Endometrial microvascular endothelial cells (primary cell): ENCODE results near the gene IQCH. TPM values are rescaled to one million over a fixed set of nuclear protein-coding genes. Genes with fewer than 3 reads are reported as not detected.
"Not testable (repeated sequence)": the region's sequence is repeated elsewhere in the genome, so short reads cannot be mapped to it uniquely, and the experiment has no call there.

Source experiments
- in situ Hi-C: cut with HindIII; loops from 2 replicates; pipeline ENCODE4 v1.10.0; 2017; ENCODE audit warnings: low sequenced_read_pairs, low pct_unique_long_range_greater_than_20kb; ENCODE audit errors: inconsistent ontology term
- total RNA-seq: library from RNA; depleted of rRNA; stranded (reverse); fragments of >200 nt; gene quantifications from one replicate; pipeline ENCODE4 v1.2.3, GENCODE V29; 2015; ENCODE audit errors: inconsistent ontology term

IQCH gene
- total RNA-seq, 1 donor from 2014 or later = 0.37 TPM

DNA sequence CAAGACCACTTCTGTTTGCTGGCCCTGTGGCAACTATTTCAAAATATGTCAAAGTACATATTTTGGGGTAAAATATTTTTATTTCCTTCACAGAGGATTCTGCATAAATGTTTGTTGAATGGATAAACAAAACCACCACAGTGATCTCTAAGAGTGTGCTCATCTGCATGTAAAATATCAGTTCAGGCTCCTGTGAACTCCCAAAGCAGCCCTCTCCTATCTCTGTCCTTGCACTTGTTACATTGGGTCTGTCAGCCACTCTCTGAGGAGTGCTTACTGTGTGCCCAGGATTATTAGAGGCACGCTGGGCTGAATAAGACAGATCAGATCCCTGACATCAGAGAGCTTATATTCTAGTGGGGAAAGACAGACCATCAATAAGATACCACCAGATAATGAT lies 27.1 kb downstream of the IQCH start:
- in situ Hi-C loops = no loop called here

GRCh38 chr15:67285625-67286024 lies 31.0 kb downstream of the IQCH start:
- in situ Hi-C loops = not testable (repeated sequence)

DNA sequence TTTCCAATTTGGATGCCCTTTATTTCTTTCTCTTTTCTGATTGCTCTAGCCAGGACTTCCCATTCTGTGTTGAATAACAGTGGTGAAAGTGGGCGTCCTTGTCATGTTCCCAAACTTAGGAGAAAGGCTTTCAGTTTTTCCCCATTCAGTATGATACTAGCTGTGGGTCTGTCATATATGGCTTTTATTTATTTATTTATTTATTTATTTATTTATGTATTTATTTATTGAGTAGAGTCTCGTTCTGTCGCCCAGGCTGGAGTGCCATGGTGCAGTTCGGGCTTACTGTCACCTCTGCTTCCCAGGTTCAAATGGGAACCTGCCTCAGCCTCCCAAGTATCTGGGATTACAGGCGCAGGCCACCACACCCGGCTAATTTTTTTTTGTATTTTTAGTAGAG lies 31.8 kb downstream of the IQCH start:
- in situ Hi-C loops = not testable (repeated sequence)

DNA sequence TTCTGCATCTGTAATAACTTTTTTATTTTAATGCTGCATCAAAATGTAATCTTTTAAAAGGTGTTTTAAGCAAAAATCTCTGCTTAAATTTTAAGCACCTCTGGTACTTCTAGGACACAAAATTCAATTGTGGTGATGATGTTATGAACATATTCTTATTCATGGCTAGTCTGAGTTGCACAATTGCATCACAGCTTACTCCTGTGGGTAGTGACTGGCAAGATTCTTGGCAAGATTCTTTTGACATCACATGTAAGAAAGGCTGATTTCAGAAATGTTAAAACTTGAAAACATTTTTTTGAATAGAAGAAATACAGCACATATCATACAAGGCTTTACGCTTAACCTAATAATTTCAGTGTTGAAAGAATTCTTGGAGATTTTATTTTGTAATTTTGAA lies 35.7 kb downstream of the IQCH start:
- in situ Hi-C loops = no loop called here

GRCh38 chr15:67296188-67296587 lies 41.6 kb downstream of the IQCH start:
- in situ Hi-C loops = no loop called here

DNA sequence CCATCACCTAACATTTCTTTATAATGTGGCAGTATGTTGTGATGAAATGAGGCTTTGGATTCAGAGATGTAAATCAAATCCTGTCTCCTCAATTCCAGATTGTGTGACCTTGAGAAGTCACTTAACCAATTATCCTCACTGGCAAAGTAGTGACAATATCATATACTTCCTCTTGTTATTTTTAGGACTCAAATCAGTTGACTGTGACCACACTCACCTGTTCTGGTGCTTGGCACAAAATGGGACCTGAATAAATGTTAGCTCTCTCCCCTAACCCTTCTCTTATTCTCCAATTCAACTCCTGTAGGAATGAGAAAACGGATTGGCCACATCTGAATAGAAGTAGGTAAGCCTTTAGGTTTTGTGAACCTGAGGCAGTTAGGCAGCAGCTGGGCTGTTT lies 42.1 kb downstream of the IQCH start:
- in situ Hi-C loops = no loop called here

- in situ Hi-C loops = loop anchor here (10.0 kb wide), 1 partner anchor 156 kb away; no protein-coding TSS in a partner anchor
Observed at GRCh38 chr15:67300266-67301025, 45.9 kb downstream of the IQCH start.

DNA sequence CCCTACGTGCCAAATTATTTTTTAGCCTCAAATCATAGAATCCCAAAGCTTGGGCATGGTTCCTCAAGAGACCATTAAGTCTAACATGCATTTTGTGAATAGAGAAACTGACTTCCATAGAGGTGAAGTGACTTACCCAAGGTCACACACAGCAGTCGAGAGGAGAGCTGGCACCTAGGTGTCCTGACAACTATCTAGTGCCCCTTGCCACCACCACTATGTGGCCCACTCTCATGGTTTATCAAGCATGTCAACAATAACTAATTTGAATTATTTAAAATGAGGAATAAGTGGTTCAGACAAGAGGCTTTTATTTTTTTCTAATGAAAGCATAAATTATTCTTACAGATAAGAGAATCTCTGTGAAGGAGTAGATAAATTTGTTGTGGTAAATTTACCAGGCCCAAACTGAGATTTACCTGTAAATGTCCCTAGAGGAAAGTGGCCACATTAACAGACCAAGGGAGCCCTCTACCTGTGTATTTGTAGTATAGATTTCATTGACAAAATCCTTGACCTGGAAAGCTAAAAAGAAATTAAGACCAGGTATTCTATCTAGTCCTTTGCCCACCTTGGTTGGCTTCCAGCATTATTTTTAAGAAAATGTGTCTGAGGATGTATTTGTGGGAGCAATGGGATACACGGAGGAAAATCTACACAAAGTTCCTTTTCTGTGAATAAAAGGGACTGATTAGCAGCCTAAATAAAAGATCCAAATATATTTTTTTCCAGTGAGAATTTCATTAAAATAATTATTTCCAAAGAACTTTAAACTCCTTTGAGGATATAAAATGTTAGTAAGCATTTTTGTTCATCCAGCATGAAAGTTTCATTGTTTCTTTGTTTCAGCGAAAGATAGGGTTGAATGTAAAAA lies 49.1 kb downstream of the IQCH start:
- in situ Hi-C loops = loop anchor here (10.0 kb wide), 1 partner anchor 159 kb away; no protein-coding TSS in a partner anchor

DNA sequence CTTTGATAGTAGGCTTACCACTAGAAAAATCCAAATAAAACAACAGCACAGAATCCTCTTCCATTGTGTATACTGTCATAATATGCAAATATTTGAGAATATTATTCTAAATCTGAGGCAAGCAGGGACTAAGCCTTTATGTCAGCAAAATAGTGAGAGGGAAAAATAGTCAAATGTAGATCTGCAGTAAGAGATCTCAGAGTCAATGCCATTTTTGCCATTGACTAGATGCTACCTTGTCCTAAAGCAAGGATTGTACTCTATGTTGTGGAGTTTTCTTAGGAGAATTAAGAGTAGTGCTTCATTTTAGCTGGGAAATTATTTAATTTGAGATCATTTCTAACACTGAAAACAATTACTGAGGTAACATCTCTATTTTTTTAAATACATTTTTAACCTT lies 50.2 kb downstream of the IQCH start:
- in situ Hi-C loops = loop anchor here (10.0 kb wide), 1 partner anchor 160 kb away; no protein-coding TSS in a partner anchor

DNA sequence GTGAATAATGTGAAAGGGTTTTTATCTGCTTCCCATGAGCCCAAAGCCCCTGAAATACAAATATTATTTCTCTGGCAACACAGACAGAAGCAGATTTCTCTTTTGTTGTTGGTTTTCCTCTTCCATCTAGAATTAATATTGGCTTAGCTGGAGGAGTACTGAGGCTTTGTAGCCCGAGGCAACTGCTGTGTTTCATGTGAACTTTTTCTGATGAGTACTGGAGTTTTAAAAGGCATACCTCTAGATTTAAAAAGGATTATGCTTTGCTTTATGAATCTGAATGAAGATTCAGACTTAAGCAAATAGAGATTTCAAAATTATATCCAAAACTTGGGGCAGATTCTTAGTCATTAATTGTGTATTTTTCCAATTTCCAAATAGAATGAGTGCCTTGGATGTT lies 50.9 kb downstream of the IQCH start:
- in situ Hi-C loops = loop anchor here (10.0 kb wide), 1 partner anchor 161 kb away; no protein-coding TSS in a partner anchor

GRCh38 chr15:67307156-67307555 lies 52.6 kb downstream of the IQCH start:
- in situ Hi-C loops = loop anchor here (10.0 kb wide), 1 partner anchor 162 kb away; no protein-coding TSS in a partner anchor

DNA sequence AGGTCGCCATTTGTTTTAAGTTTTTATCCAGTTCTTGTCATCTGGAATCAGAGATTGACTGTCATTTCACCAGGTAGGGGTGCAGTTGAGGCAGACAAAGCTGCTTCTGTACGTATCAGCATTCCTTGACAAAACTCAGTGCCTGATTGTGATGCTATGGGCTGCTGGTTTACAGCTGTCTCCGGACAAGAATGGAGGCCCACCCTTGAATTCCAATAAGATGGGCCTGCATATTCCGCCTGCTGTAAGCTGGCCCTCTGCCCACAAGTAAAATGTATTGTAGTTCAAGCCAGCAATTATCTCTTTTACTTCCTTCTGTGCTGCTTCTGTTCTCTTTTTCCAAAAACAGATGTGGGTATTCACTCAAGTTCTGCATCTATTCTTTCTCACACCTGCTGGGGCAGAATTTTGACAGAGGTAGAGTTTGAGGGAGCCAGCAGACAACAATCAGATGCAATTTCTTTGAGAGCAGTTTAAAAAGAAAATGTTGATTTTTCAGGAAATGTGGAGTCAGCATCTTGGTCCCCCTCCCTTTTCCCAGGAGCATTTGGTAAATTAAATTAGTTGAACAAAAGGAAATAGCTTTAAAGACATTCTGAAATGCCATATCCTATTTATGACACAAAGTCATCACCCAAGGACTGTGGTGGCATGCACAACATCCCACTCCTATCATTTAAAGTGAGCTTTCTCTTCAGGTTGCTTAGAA lies 53.5 kb downstream of the IQCH start:
- in situ Hi-C loops = loop anchor here (10.0 kb wide), 1 partner anchor 163 kb away; no protein-coding TSS in a partner anchor

GRCh38 chr15:67311731-67312130 lies 57.1 kb downstream of the IQCH start:
- in situ Hi-C loops = no loop called here

- in situ Hi-C loops = no loop called here
Observed at GRCh38 chr15:67319961-67320360, 65.4 kb downstream of the IQCH start.

DNA sequence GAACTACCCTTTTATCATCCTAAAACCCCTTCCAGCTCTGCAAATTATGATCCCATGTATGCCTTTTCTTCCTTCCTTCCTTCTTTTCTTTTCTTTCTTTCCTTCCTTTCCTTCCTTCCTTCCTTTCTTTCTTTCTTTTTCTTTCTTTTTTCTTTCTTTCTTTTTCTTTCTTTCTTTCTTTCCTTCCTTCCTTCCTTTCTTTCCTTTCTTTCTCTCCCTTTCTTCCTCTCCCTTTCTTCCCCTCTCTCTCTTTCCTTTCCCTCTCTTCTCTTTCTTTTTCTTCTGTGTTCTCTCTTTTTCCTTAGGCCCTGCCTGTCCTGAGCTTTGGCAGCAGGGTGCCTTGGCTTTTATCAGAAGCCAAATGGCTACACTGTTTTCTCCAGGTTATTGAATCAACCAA lies 66.8 kb downstream of the IQCH start:
- in situ Hi-C loops = no loop called here

DNA sequence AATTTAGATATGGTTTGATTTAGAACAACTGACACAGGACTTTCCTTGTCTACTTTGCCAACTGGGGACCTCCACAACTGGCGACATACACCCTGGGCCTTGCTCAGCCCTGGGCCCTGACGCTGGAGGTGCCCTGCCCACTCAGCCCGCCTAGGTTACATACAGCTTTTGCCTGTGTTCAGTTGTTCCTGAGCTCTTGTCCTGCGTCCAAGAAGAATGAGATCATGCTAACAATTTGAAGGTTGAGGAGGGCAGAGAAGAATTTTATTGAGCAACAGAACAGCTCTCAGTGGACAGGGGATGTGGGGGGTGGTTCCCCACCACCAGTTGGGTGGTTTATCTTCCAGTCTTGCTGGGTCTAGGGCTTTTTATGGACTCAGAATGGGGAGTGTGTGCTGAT lies 67.9 kb downstream of the IQCH start:
- in situ Hi-C loops = no loop called here

- in situ Hi-C loops = no loop called here
Observed at GRCh38 chr15:67327312-67327711, 72.7 kb downstream of the IQCH start.

DNA sequence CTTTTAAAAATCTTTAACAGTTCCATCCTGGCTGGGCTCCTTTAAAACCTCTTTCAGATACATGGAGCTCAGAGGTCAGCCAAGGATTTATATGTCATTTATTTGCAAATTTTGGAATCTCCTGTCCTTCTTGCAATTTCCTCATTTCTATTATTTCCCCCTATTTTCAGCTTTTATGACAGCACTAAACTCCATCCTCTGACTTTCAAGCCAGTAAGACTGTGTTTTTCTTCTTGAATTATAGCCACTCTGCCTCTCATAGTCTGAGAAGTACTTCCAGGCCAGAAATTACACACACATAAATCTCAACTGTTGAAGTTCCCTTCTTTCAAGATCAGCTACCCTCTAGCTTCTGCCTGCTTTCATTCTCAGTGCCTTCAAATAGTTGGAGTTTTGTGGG lies 73.2 kb downstream of the IQCH start:
- in situ Hi-C loops = no loop called here
